HL-60 (cell line): Measurements from ENCODE around the gene TRIM7.

Experiments
- DNase-seq, 2 experiments: peaks; one replicate each; pipeline ENCODE4 v3.0.0-alpha.2; 2010 to 2020; ENCODE audit warnings: low read depth in 1 of 2, low spot score in 1 of 2
- H3K27ac ChIP-seq: fragments of 250-450 bp; sonication (Bioruptor Pico); replicated peaks from 2 replicates; pipeline ENCODE4 v1.5.1; 2020; ENCODE audit warnings: mild to moderate bottlenecking, moderate library complexity
- H3K27me3 ChIP-seq: fragments of 250-450 bp; sonication (Bioruptor Pico); 2 replicates; pipeline ENCODE4 v1.5.1; 2021; ENCODE audit warnings: mild to moderate bottlenecking, moderate library complexity; ENCODE audit not compliant: insufficient read depth, poor library complexity, severe bottlenecking
- H3K4me3 ChIP-seq: replicated peaks from 2 replicates; pipeline ENCODE4 v1.5.1; 2011; ENCODE audit warnings: mild to moderate bottlenecking, control low read depth, low read length; ENCODE audit not compliant: insufficient read depth
- GABPA ChIP-seq: IDR thresholded peaks from 2 replicates; pipeline ENCODE4 v1.6.1; 2012; ENCODE audit warnings: low read depth
- POLR2AphosphoS5 ChIP-seq: IDR thresholded peaks from 2 replicates; pipeline ENCODE4 v1.6.1; 2012; ENCODE audit warnings: low read depth
- SPI1 ChIP-seq: IDR thresholded peaks from 2 replicates; pipeline ENCODE4 v1.6.1; 2012; ENCODE audit warnings: low read depth, mild to moderate bottlenecking, borderline replicate concordance
- TF ChIP-seq, protein P1 (sequence below): IDR thresholded peaks from one replicate; pipeline ENCODE4 v1.5.1; 2011; ENCODE audit warnings: low read length, control low read depth, inconsistent platforms; ENCODE audit not compliant: insufficient read depth
- TF ChIP-seq, protein P2 (sequence below): IDR thresholded peaks from 2 replicates; pipeline ENCODE4 v1.6.1; 2012; ENCODE audit warnings: low read depth; ENCODE audit not compliant: insufficient replicate concordance

The TRIM7 gene

DNA sequence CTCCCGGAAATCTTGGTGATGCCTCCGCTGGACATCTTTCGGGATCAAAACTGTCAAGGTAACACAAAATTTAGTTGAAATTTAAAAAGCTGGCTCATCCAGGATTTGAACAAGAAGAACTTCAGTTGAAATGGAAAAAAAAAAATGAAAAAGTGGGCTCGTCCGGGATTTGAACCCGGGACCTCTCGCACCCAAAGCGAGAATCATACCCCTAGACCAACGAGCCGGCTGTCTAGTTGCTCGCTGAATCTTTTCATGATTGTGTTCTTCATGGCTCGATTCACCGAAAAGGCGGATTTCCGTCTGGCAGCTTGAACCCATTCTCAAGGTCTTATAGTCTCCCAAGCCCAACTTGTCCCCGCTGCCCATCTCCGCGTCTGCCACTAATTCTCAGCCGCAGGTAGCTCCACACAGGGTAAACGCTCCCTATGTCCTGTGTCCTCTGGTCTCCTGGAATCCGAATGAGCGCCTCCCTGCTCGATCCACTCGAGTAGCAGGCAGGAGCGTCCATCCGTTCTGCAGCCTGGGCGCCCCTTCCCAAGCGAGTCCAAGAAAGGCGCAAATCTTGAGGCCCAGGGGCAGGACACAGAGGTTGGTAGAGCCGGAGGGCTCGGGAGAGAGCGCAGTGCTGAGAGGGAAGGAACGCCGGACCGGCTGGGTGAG is 16.2 kb downstream of the TRIM7 start:
- TF ChIP-seq POLR2AphosphoS5 (no peak), GABPA (no peak), SPI1 (no peak)
- TF ChIP-seq, protein P1, sequence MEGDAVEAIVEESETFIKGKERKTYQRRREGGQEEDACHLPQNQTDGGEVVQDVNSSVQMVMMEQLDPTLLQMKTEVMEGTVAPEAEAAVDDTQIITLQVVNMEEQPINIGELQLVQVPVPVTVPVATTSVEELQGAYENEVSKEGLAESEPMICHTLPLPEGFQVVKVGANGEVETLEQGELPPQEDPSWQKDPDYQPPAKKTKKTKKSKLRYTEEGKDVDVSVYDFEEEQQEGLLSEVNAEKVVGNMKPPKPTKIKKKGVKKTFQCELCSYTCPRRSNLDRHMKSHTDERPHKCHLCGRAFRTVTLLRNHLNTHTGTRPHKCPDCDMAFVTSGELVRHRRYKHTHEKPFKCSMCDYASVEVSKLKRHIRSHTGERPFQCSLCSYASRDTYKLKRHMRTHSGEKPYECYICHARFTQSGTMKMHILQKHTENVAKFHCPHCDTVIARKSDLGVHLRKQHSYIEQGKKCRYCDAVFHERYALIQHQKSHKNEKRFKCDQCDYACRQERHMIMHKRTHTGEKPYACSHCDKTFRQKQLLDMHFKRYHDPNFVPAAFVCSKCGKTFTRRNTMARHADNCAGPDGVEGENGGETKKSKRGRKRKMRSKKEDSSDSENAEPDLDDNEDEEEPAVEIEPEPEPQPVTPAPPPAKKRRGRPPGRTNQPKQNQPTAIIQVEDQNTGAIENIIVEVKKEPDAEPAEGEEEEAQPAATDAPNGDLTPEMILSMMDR, result no peak
- TF ChIP-seq, protein P2, sequence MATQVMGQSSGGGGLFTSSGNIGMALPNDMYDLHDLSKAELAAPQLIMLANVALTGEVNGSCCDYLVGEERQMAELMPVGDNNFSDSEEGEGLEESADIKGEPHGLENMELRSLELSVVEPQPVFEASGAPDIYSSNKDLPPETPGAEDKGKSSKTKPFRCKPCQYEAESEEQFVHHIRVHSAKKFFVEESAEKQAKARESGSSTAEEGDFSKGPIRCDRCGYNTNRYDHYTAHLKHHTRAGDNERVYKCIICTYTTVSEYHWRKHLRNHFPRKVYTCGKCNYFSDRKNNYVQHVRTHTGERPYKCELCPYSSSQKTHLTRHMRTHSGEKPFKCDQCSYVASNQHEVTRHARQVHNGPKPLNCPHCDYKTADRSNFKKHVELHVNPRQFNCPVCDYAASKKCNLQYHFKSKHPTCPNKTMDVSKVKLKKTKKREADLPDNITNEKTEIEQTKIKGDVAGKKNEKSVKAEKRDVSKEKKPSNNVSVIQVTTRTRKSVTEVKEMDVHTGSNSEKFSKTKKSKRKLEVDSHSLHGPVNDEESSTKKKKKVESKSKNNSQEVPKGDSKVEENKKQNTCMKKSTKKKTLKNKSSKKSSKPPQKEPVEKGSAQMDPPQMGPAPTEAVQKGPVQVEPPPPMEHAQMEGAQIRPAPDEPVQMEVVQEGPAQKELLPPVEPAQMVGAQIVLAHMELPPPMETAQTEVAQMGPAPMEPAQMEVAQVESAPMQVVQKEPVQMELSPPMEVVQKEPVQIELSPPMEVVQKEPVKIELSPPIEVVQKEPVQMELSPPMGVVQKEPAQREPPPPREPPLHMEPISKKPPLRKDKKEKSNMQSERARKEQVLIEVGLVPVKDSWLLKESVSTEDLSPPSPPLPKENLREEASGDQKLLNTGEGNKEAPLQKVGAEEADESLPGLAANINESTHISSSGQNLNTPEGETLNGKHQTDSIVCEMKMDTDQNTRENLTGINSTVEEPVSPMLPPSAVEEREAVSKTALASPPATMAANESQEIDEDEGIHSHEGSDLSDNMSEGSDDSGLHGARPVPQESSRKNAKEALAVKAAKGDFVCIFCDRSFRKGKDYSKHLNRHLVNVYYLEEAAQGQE, result no peak
- peak in 1 of 2 experiments; percentile 78 for DNase-seq
- Histone ChIP-seq H3K27me3 (no peaks in the 10 kb centered on the region), H3K4me3 (peak overlapping the region; percentile 86), H3K27ac (peak overlapping the region; percentile 83)

GRCh38 chr5:181187500-181188213 is 17.3 kb downstream of the TRIM7 start:
- Histone ChIP-seq H3K27ac (peak overlapping the region; percentile 83), H3K4me3 (peak overlapping the region; percentile 86), H3K27me3 (no peaks in the 10 kb centered on the region)
- DNase-seq, result peak in 1 of 2 experiments; percentile 67
- TF ChIP-seq SPI1, result no peak
- no peak for TF ChIP-seq GABPA
- TF ChIP-seq, protein P1, result no peak
- TF ChIP-seq POLR2AphosphoS5, result no peak
- TF ChIP-seq, protein P2, result no peak

- DNase-seq, result no peak
- H3K4me3 ChIP-seq, result no peak overlapping the region; the same call in 1 of the 2 replicates
- H3K27me3 ChIP-seq, result no peaks in the 10 kb centered on the region
- no peak overlapping the region for H3K27ac ChIP-seq
- TF ChIP-seq POLR2AphosphoS5, result no peak
- no peak for TF ChIP-seq GABPA
- TF ChIP-seq, protein P2, result no peak
- TF ChIP-seq, protein P1, result no peak
These were observed 18.0 kb downstream of the TRIM7 start for GRCh38 chr5:181186986-181187499.
